Mesangial cell (primary cell): ENCODE measurements around the gene TAPBP. TPM values are rescaled to one million over a fixed set of nuclear protein-coding genes. Genes with fewer than 3 reads are reported as not detected.

ENCODE experiments used
- total RNA-seq: library from RNA; depleted of rRNA; stranded (reverse); fragments of >200 nt; gene quantifications from 2 replicates; pipeline ENCODE4 v1.2.3, GENCODE V29; 2015

Gene TAPBP
- 182 and 475 TPM in 2 replicates for total RNA-seq

GRCh38 chr6:33313709-33314514, at the start of gene TAPBP:
Gene TAPBP (minus strand): TSS chr6:33314078. CDS start chr6:33314041, 37 bp downstream.

GRCh38 chr6:33317669-33318425, 4.0 kb upstream of the TAPBP start, which contains the start of gene ZBTB22:
Gene ZBTB22 (minus strand): TSS chr6:33317744. CDS start chr6:33316916, 828 bp downstream.

GRCh38 chr6:33298773-33299236, 15.1 kb downstream of the TAPBP start, which contains the start of gene RGL2:
Gene RGL2 (minus strand): TSS chr6:33298942. CDS start chr6:33298610, 332 bp downstream.

GRCh38 chr6:33288921-33289783, 24.7 kb downstream of the TAPBP start, which contains the start of the genes PFDN6 and WDR46:
Gene PFDN6 (plus strand): TSS chr6:33289601. CDS start chr6:33289857, 256 bp downstream.
Gene WDR46 (minus strand): TSS chr6:33289239. CDS start chr6:33289170, 69 bp downstream.

GRCh38 chr6:33276864-33277662, 36.8 kb downstream of the TAPBP start, which contains the start of gene B3GALT4:
Gene B3GALT4 (plus strand): TSS chr6:33277123. CDS start chr6:33277420, 297 bp downstream.

GRCh38 chr6:33271468-33272274, 42.2 kb downstream of the TAPBP start, which contains the start of the genes RPS18 and VPS52:
Gene RPS18 (plus strand): TSS chr6:33272075. CDS start chr6:33272120, 45 bp downstream.
Gene VPS52 (minus strand): TSS chr6:33271876. CDS start chr6:33271675, 201 bp downstream.

Other genes starting within 250 kb of the TAPBP start
- 6.5 TPM in 1 of 2 replicates, not detected in the other for gene HLA-DPA1, start 240.4 kb downstream of the TAPBP start, total RNA-seq
- 6.8 and 41.1 TPM in 2 replicates for gene HLA-DPB1, start 238.1 kb downstream of the TAPBP start, total RNA-seq
- gene COL11A2, start 121.6 kb downstream of the TAPBP start, total RNA-seq = 0.33 and 0.63 TPM in 2 replicates
- 17.8 and 24.0 TPM in 2 replicates for gene RXRB, start 113.4 kb downstream of the TAPBP start, total RNA-seq
- gene SLC39A7, start 113.2 kb downstream of the TAPBP start, total RNA-seq = 107 and 109 TPM in 2 replicates
- gene HSD17B8, start 109.4 kb downstream of the TAPBP start, total RNA-seq = 17.4 and 30.6 TPM in 2 replicates
- gene RING1, start 105.6 kb downstream of the TAPBP start, total RNA-seq = 18.4 and 27.4 TPM in 2 replicates
- gene VPS52, start 42.2 kb downstream of the TAPBP start, total RNA-seq = 33.6 and 34.9 TPM in 2 replicates
- gene RPS18, start 42.0 kb downstream of the TAPBP start, total RNA-seq = 2,376 and 3,028 TPM in 2 replicates
- gene B3GALT4, start 37.0 kb downstream of the TAPBP start, total RNA-seq = 3.7 and 16.6 TPM in 2 replicates
- 45.5 and 86.5 TPM in 2 replicates for gene WDR46, start 24.8 kb downstream of the TAPBP start, total RNA-seq
- gene PFDN6, start 24.5 kb downstream of the TAPBP start, total RNA-seq = 39.6 and 67.3 TPM in 2 replicates
- gene RGL2, start 15.1 kb downstream of the TAPBP start, total RNA-seq = 27.1 and 50.1 TPM in 2 replicates
- 14.3 and 27.6 TPM in 2 replicates for gene ZBTB22, start 3.7 kb upstream of the TAPBP start, total RNA-seq
- gene DAXX, start 8.9 kb upstream of the TAPBP start, total RNA-seq = 27.1 and 41.7 TPM in 2 replicates
- 9.0 and 126 TPM in 2 replicates for gene KIFC1, start 77.7 kb upstream of the TAPBP start, total RNA-seq
- gene PHF1, start 96.9 kb upstream of the TAPBP start, total RNA-seq = 22.3 and 28.0 TPM in 2 replicates
- gene CUTA, start 104.0 kb upstream of the TAPBP start, total RNA-seq = 267 and 351 TPM in 2 replicates
- gene SYNGAP1, start 106.0 kb upstream of the TAPBP start, total RNA-seq = 2.3 and 8.4 TPM in 2 replicates
- gene ZBTB9, start 140.5 kb upstream of the TAPBP start, total RNA-seq = 6.0 and 7.1 TPM in 2 replicates